IMR-90 (cell line): Measurements from ENCODE around the gene IRGQ.

Source experiments
- BHLHE40 ChIP-seq: fragments of 150-350 bp; IDR thresholded peaks from 2 replicates; pipeline ENCODE4 v1.6.1; 2016; ENCODE audit warnings: mild to moderate bottlenecking, low read depth, low read length
- CEBPB ChIP-seq: IDR thresholded peaks from 2 replicates; pipeline ENCODE4 v1.6.1; 2012; ENCODE audit warnings: low read depth, low read length, improper control_type of control experiment
- CHD1 ChIP-seq: IDR thresholded peaks from 2 replicates; pipeline ENCODE4 v1.6.1; 2012; ENCODE audit warnings: low read depth, low read length, improper control_type of control experiment
- FOS ChIP-seq: fragments of 150-350 bp; IDR thresholded peaks from 2 replicates; pipeline ENCODE4 v1.6.1; 2016; ENCODE audit warnings: low read depth, low read length
- MAFK ChIP-seq: IDR thresholded peaks from 2 replicates; pipeline ENCODE4 v1.6.1; 2012; ENCODE audit warnings: low read depth, low read length, improper control_type of control experiment
- MXI1 ChIP-seq: IDR thresholded peaks from 2 replicates; pipeline ENCODE4 v1.6.1; 2012; ENCODE audit warnings: low read depth, mild to moderate bottlenecking, low read length, moderate library complexity, borderline replicate concordance
- NFE2L2 ChIP-seq: fragments of 150-350 bp; IDR thresholded peaks from 2 replicates; pipeline ENCODE4 v1.6.1; 2016; ENCODE audit warnings: low read depth, mild to moderate bottlenecking, low read length
- POLR2A ChIP-seq: IDR thresholded peaks from 2 replicates; pipeline ENCODE4 v1.6.1; 2012; ENCODE audit warnings: mild to moderate bottlenecking, low read depth, low read length
- RAD21 ChIP-seq: IDR thresholded peaks from 2 replicates; pipeline ENCODE4 v1.6.1; 2012; ENCODE audit warnings: low read length, improper control_type of control experiment
- RCOR1 ChIP-seq: IDR thresholded peaks from 2 replicates; pipeline ENCODE4 v1.6.1; 2012; ENCODE audit warnings: mild to moderate bottlenecking, low read length, improper control_type of control experiment; ENCODE audit not compliant: insufficient replicate concordance
- RFX5 ChIP-seq: IDR thresholded peaks from 2 replicates; pipeline ENCODE4 v1.8.0; 2012; ENCODE audit warnings: low read depth, mild to moderate bottlenecking, low read length, moderate library complexity
- SMC3 ChIP-seq: fragments of 150-350 bp; IDR thresholded peaks from 2 replicates; pipeline ENCODE4 v1.6.1; 2016; ENCODE audit warnings: low read depth, mild to moderate bottlenecking, antibody characterized with exemption, low read length, moderate library complexity
- TF ChIP-seq, protein P1 (sequence below): conservative IDR thresholded peaks from 2 replicates; pipeline ENCODE4 v1.5.1; 2012; ENCODE audit warnings: mild to moderate bottlenecking, low read depth, low read length, improper control_type of control experiment
- TF ChIP-seq, protein P2 (sequence below): fragments of 150-350 bp; IDR thresholded peaks from 2 replicates; pipeline ENCODE4 v1.6.1; 2017; ENCODE audit warnings: mild to moderate bottlenecking, antibody characterized with exemption, low read length, low read depth

DNA sequence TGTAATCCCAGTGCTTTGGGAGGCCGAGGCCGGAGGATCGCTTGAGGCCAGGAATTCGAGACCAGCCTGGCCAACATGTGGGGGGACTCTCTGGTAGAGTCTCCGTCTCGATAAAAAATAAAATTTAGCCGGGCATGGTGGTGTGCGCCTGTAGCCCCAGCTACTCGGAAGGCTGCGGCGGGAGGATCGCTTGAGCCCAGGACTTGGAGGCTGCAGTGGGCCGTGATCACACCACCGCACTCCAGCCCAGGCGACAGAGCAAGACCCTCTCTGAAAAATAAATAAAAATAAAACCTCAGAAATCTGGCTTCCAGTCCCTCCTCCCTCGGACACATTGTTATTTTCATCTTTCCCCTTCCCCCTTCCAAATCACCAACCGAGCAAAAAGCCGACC, 332 bp downstream of the IRGQ start:
- TF ChIP-seq, protein P1, sequence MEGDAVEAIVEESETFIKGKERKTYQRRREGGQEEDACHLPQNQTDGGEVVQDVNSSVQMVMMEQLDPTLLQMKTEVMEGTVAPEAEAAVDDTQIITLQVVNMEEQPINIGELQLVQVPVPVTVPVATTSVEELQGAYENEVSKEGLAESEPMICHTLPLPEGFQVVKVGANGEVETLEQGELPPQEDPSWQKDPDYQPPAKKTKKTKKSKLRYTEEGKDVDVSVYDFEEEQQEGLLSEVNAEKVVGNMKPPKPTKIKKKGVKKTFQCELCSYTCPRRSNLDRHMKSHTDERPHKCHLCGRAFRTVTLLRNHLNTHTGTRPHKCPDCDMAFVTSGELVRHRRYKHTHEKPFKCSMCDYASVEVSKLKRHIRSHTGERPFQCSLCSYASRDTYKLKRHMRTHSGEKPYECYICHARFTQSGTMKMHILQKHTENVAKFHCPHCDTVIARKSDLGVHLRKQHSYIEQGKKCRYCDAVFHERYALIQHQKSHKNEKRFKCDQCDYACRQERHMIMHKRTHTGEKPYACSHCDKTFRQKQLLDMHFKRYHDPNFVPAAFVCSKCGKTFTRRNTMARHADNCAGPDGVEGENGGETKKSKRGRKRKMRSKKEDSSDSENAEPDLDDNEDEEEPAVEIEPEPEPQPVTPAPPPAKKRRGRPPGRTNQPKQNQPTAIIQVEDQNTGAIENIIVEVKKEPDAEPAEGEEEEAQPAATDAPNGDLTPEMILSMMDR, result no peak
- TF ChIP-seq POLR2A (no peak), MAFK (no peak), RFX5 (no peak), BHLHE40 (no peak), SMC3 (no peak), RCOR1 (no peak), RAD21 (no peak), CEBPB (no peak), FOS (no peak), CHD1 (no peak), MXI1 (peak; percentile 4; the same call in 1 of the 2 replicates), NFE2L2 (no peak)
- TF ChIP-seq, protein P2, sequence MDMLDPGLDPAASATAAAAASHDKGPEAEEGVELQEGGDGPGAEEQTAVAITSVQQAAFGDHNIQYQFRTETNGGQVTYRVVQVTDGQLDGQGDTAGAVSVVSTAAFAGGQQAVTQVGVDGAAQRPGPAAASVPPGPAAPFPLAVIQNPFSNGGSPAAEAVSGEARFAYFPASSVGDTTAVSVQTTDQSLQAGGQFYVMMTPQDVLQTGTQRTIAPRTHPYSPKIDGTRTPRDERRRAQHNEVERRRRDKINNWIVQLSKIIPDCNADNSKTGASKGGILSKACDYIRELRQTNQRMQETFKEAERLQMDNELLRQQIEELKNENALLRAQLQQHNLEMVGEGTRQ, result no peak
